Kidney (tissue), 14 donors: ENCODE measurements around the gene CHAT. TPM values are rescaled to one million over a fixed set of nuclear protein-coding genes. Genes with fewer than 3 reads are reported as not detected.
A peak's percentile ranks its signal among the peaks of the same experiment; 100 is the strongest.

ENCODE experiments used
- DNase-seq, 5 donors: peaks; one replicate each; pipeline ENCODE4 v3.0.0-alpha.2; 2013 to 2020
- FAIRE-seq: peaks from 2 replicates; lab custom pipeline; 2012; peaks lifted over from hg19 to GRCh38; lab: Jason Lieb, UNC
- H3K27ac ChIP-seq, 2 donors: one replicate each; pipeline ENCODE4 v1.7.0; 2013; ENCODE audit warnings: low read depth in 2 of 2, low read length in 2 of 2, inconsistent platforms in 1 of 2
- H3K27me3 ChIP-seq: one replicate; pipeline ENCODE4 v1.7.1; 2013; ENCODE audit warnings: low read length, inconsistent platforms; ENCODE audit not compliant: control insufficient read depth, insufficient read depth
- H3K36me3 ChIP-seq, 3 donors: one replicate each; pipeline versions ENCODE4 v1.7.0 to v1.7.1; 2013; ENCODE audit warnings: low read length in 3 of 3, control low read depth in 1 of 3, inconsistent platforms in 1 of 3; ENCODE audit not compliant: insufficient read depth in 3 of 3, control insufficient read depth in 2 of 3
- H3K4me1 ChIP-seq, 3 donors: one replicate each; pipeline versions ENCODE4 v1.7.0 to v1.7.1; 2013; ENCODE audit warnings: low read length in 3 of 3, inconsistent platforms in 1 of 3, low read depth in 1 of 3; ENCODE audit not compliant: control insufficient read depth in 2 of 3, insufficient read depth in 2 of 3
- H3K4me3 ChIP-seq, 3 donors: one replicate each; pipeline versions ENCODE4 v1.7.0 to v1.8.1; 2013; ENCODE audit warnings: low read length in 3 of 3, control low read depth in 1 of 3, inconsistent platforms in 1 of 3
- H3K9ac ChIP-seq, 3 donors: one replicate each; pipeline versions ENCODE4 v1.7.0 to v1.7.1; 2013; ENCODE audit warnings: low read length in 3 of 3, control low read depth in 1 of 3, inconsistent platforms in 1 of 3
- H3K9me3 ChIP-seq, 3 donors: one replicate each; pipeline versions ENCODE4 v1.7.0 to v1.7.1; 2013; ENCODE audit warnings: low read length in 3 of 3, control low read depth in 1 of 3, inconsistent platforms in 1 of 3; ENCODE audit not compliant: control insufficient read depth in 2 of 3, insufficient read depth in 1 of 3
- CTCF ChIP-seq: IDR thresholded peaks from 3 replicates; pipeline ENCODE4 v1.5.1; 2012; ENCODE audit warnings: mild to moderate bottlenecking, moderate library complexity, borderline replicate concordance; ENCODE audit not compliant: insufficient read depth; ENCODE audit errors: extremely low read depth
- intact Hi-C: fragments of 100-400 bp; cut with DNase I; formaldehyde crosslinking; loops from one replicate; pipeline ENCODE4 v1.11.1; 2022
- polyA plus RNA-seq: library from polyadenylated mRNA; stranded (reverse); fragments of 350-450 nt; fragmentation: Illumina TruSeq; extraction: RNeasy Lipid Tissue Mini Kit (QIAGEN cat#74804); gene quantifications from one replicate; pipeline ENCODE4 v1.2.3, GENCODE V29; 2014; ENCODE audit warnings: low read depth, low replicate concordance; ENCODE audit not compliant: insufficient read depth
- total RNA-seq: library from RNA; stranded (reverse); fragmentation: NEBNext Ultra II Directional; extraction: Animal tissue kit (Norgen Biotek cat#: 25700); gene quantifications from one replicate; pipeline ENCODE4 v1.2.1, GENCODE V29; 2021
- donor health status: control.
- donor health status: control.
- donor health status: control.
- donor health status: control.
- donor health status: control.
- donor health status: DM: yes; HTN: yes; CAD: no.
- donor health status: Normal renal cell carcinoma (clear cell type).

Gene CHAT
- total and polyA plus RNA-seq, 2 donors from 2014 or later: not detected

GRCh38 chr10:49609006-49609282 lies 4.9 kb upstream of the CHAT start:
- Histone ChIP-seq H3K4me1 (peaks cover 0 to 14% (median 0%) of the 10 kb centered on the region in 3 donors), H3K36me3 (no peaks in the 10 kb centered on the region), H3K4me3 (no peak overlapping the region), H3K27me3 (peaks cover 45% of the 10 kb centered on the region), H3K9me3 (no peaks in the 10 kb centered on the region), H3K27ac (no peak overlapping the region), H3K9ac (no peak overlapping the region)
- DNase-seq (no peak), FAIRE-seq (no peak)
- intact Hi-C loops: no loop called here
- TF ChIP-seq CTCF: no peak

- peak in 2 of 5 donors; percentile 31 to 76 for DNase-seq
- H3K27me3 ChIP-seq: peaks cover 46% of the 10 kb centered on the region
- FAIRE-seq: no peak
- H3K36me3 ChIP-seq: no peaks in the 10 kb centered on the region
- H3K4me3 ChIP-seq: no peak overlapping the region
- no peak for TF ChIP-seq CTCF
- no peak overlapping the region for H3K27ac ChIP-seq
- peaks cover 0 to 14% (median 0%) of the 10 kb centered on the region in 3 donors for H3K4me1 ChIP-seq
- H3K9ac ChIP-seq: no peak overlapping the region
- intact Hi-C loops: no loop called here
- no peaks in the 10 kb centered on the region for H3K9me3 ChIP-seq
These were observed 4.3 kb upstream of the CHAT start for GRCh38 chr10:49609283-49610113.

- intact Hi-C loops: no loop called here
- Histone ChIP-seq H3K9me3 (no peaks in the 10 kb centered on the region), H3K4me3 (no peak within 1 kb of the TSS), H3K27me3 (peaks cover 52% of the 10 kb centered on the region), H3K27ac (no peak within 1 kb of the TSS), H3K4me1 (peaks cover 0 to 14% (median 0%) of the 10 kb centered on the region in 3 donors), H3K36me3 (no peaks in the 10 kb centered on the region), H3K9ac (no peak within 1 kb of the TSS)
- TF ChIP-seq CTCF: no peak
- no peak for FAIRE-seq
- DNase-seq: peak in 2 of 5 donors; percentile 37 to 41
These were observed 3.8 kb upstream of the CHAT start, which contains the start of gene SLC18A3 for GRCh38 chr10:49610114-49610457. TSS of gene SLC18A3 (plus strand) at chr10:49610310. CDS start at chr10:49610741, 431 bp downstream.
